Measurements from ENCODE around the gene TCFL5.
"Not testable (repeated sequence)": the region's sequence is repeated elsewhere in the genome, so short reads cannot be mapped to it uniquely, and the experiment has no call there.

The TCFL5 gene

GRCh38 chr20:62885046-62885895 lies 23.6 kb upstream of the TCFL5 start:
- no peak for DNase-seq
- in situ Hi-C loops (cut with HindIII; ENCODE audit: low pct_ligation_motif_present, low pct_unique_long_range_greater_than_20kb, low sequenced_read_pairs): no loop called here

DNA sequence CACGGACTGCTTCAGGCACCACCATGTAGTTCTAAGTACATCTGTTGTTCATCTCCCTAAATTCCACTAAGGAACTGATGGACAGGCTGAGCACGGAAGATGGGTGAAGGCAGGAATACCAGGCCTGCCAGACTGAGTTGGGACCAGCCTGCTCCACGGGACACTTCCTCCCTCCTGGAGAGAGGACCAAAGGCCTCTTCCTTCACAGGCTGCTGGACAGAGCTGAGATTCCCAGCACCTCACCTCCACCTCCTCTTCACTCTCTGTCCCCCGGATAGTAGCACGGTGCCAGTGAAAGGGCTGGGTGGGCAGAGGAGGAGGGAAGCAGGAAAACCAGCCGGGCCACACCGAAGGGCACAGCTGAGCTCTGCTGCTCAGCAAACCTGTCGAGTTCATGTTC lies 22.9 kb upstream of the TCFL5 start:
- in situ Hi-C loops (cut with HindIII; ENCODE audit: low pct_ligation_motif_present, low pct_unique_long_range_greater_than_20kb, low sequenced_read_pairs): no loop called here
- no peak for DNase-seq

- DNase-seq: no peak
- in situ Hi-C loops (cut with HindIII; ENCODE audit: low pct_ligation_motif_present, low pct_unique_long_range_greater_than_20kb, low sequenced_read_pairs): no loop called here
Measured at GRCh38 chr20:62882426-62882825, 20.8 kb upstream of the TCFL5 start.

GRCh38 chr20:62881662-62882395 lies 20.2 kb upstream of the TCFL5 start:
- no peak for DNase-seq
- in situ Hi-C loops (cut with HindIII; ENCODE audit: low pct_ligation_motif_present, low pct_unique_long_range_greater_than_20kb, low sequenced_read_pairs): no loop called here

GRCh38 chr20:62880935-62881661 lies 19.5 kb upstream of the TCFL5 start:
- in situ Hi-C loops (cut with HindIII; ENCODE audit: low pct_ligation_motif_present, low pct_unique_long_range_greater_than_20kb, low sequenced_read_pairs): no loop called here
- no peak for DNase-seq

DNA sequence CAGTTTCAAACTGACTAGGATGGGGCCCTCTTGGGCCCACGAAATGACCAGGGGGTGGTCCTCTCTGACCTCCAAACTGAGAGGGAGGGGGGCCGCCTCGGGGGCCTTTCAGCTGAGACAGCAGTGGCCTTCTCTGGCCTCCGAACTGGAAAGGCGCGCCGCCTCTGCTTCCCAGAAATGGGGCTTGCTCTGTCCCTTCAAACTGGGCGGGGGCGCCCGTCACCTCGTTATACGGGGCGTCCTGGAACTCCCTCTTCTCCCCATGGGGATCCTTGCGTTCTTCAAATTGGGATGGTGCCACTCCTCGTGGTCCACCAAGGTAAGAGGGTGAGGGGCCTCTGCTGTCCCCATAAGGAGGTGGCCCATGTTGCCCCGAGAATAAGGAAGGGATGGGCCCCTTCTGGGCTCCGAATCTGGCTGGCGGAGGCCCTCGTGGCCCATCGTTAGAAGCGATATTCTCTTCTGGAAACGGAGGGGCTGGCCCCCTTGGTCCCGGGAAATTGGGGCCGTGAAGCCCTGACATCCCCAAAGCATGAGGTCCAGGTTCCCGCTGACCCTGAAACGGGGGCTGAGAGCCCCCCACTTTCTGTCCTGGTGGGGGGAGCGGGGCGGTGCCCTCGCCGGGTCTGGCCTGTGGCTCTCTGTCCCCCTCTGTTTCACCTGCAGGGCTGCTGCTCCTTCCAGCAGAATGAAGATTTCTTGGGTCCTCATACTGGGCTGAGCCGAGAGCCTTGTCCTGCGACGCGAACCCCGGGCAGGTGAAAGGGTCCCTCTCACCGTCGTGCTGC lies 18.7 kb upstream of the TCFL5 start:
- in situ Hi-C loops (cut with HindIII; ENCODE audit: low pct_ligation_motif_present, low pct_unique_long_range_greater_than_20kb, low sequenced_read_pairs): no loop called here
- DNase-seq: no peak

DNA sequence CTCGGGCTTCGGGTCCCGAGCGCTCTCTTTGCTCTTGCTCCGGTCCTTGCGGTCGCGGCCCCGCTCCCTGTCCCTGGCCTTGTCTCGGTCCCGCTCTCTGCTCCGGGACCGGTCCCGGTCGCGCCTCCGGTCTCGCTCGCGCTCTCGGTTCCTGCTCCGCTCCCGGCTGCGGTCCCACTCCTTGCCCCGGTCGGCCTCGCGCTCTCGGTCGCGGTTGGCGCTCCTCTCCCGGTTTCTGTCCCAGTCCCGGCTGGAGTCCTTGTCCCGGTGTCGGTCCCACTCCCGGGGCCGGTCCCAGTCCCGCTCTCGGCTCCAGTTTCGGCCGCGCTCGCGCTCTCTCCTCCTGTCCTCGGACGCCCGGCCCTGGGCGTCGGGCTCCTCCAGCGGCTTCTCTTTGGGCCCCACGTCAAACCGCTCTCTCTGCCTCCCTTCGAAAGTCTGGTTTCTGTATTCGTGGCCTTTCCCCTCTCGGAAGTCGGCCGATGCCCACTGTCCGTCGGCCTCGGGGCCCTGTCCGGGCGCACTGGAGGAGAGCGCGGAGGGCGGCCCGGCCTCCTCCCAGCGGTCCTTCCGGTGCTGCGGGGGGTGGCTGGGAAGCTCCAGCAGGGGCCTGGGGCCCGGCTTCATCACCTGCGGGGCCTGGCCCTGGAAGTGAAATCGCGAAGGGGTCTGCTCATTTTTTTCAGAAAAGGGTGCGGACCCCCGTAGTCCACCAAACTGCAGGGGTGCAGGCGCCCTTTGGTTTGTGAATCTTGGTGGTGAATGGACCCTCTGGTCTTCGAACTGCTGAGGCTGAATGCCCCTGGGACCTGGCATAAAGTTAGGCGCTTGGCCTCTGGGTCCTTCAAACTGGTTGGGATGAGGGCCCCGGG lies 17.9 kb upstream of the TCFL5 start:
- no peak for DNase-seq
- in situ Hi-C loops (cut with HindIII; ENCODE audit: low pct_ligation_motif_present, low pct_unique_long_range_greater_than_20kb, low sequenced_read_pairs): no loop called here

GRCh38 chr20:62878244-62879038 lies 16.8 kb upstream of the TCFL5 start:
- DNase-seq: no peak
- in situ Hi-C loops (cut with HindIII; ENCODE audit: low pct_ligation_motif_present, low pct_unique_long_range_greater_than_20kb, low sequenced_read_pairs): no loop called here

DNA sequence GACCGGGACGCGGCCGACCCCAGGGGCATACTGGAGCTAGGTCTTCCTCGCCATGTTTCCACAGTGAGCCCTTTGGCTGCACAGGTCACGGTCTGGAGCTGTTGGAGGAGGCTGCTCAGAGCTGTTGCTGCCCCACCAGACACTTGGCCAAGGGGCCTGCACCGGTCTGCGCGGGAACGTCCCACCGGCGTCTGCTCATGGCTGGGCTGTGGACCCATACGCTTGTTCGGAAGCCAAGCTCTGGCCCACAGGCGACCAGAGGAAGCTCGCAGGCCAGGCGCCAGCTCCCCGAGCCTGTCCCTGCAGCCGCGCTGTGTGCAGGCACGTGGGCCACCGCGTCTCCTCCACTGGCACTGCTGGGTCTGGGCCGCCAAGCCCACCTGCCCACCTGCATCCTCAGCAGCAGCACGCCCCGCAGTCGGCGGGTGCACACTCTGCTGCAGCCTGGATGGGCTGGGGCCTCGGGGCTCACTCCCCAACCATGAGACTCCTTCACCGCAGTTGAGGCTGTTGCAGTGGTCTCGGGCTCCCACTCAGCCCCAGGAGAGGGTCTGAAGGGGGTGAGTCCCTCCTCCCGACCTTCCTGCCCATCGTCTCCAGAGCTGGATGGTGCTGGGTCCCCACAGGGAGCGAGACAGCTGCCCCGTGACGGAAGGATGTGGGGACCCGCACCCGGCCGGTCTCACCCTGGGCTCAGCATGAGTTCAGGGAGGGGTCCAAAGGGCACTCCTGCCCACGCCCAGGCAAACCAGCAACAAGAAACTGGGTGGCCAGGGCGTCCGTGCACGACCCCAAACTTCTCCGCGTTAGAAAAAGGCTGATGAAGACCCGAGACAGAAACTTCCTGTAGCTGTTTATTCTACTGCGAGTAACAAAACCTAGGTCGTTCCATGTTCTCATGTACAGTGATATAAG lies 15.5 kb upstream of the TCFL5 start:
- in situ Hi-C loops (cut with HindIII; ENCODE audit: low pct_ligation_motif_present, low pct_unique_long_range_greater_than_20kb, low sequenced_read_pairs): no loop called here
- no peak for DNase-seq

DNA sequence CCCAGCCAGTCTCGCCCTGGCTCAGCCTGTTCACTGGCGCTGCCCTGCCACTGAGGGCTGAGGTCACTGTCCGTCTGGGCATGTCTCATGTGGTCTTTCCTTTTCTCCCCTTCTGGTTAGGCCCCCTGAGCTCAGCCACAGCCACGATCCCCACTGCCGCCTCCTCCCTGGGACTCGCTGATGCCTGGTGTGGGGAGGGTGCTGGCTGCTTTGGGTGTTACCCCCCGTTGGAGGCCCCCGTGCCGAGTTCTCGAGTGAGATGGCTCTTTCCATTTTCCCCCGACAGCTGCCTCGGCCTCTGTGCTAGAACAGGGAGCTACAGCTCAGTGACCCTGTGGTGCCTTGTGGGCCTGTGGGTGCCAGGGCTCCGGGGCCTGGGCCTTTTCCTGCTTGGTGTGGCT lies 14.9 kb upstream of the TCFL5 start:
- in situ Hi-C loops (cut with HindIII; ENCODE audit: low pct_ligation_motif_present, low pct_unique_long_range_greater_than_20kb, low sequenced_read_pairs): no loop called here
- no peak for DNase-seq

- DNase-seq: peak; percentile 11
- in situ Hi-C loops (cut with HindIII; ENCODE audit: low pct_ligation_motif_present, low pct_unique_long_range_greater_than_20kb, low sequenced_read_pairs): no loop called here
Measured at GRCh38 chr20:62875419-62876361, 14.1 kb upstream of the TCFL5 start.

DNA sequence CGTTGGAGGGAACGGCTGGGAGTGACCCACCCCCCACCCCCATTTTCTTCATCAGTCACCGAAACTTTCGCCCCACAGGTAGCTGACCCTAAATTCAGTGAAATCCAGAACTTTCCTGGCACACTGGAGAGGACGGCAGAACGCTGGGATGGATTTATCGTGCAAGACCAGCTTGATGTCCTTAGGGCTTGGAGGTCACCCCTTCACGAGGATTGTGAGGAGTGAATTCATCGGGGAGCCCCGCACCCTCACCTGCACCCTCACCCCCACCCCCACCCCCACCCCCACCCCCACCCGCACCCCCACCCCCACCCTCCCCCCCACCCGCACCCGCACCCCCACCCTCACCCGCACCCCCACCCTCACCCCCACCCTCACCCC lies 13.3 kb upstream of the TCFL5 start:
- in situ Hi-C loops (cut with HindIII; ENCODE audit: low pct_ligation_motif_present, low pct_unique_long_range_greater_than_20kb, low sequenced_read_pairs): no loop called here
- DNase-seq: no peak

GRCh38 chr20:62873681-62874031 lies 12.0 kb upstream of the TCFL5 start:
- DNase-seq: peak; percentile 62

GRCh38 chr20:62873280-62873679 lies 11.7 kb upstream of the TCFL5 start:
- no peak for DNase-seq
- in situ Hi-C loops (cut with HindIII; ENCODE audit: low pct_ligation_motif_present, low pct_unique_long_range_greater_than_20kb, low sequenced_read_pairs): no loop called here

More at GRCh38 chr20:62873681-62874031, 12.0 kb upstream of the TCFL5 start:
- in situ Hi-C loops (cut with HindIII; ENCODE audit: low pct_ligation_motif_present, low pct_unique_long_range_greater_than_20kb, low sequenced_read_pairs): not testable (repeated sequence)

- in situ Hi-C loops (cut with HindIII; ENCODE audit: low pct_ligation_motif_present, low pct_unique_long_range_greater_than_20kb, low sequenced_read_pairs): no loop called here
- DNase-seq: no peak
Measured at GRCh38 chr20:62872862-62873261, 11.2 kb upstream of the TCFL5 start.

Data from ACHN (cell line).